Right ventricle myocardium inferior (tissue), 1 donor: Measurements from ENCODE around the gene NTM. TPM values are rescaled to one million over a fixed set of nuclear protein-coding genes. Genes with fewer than 3 reads are reported as not detected.
"Not testable (repeated sequence)": the region's sequence is repeated elsewhere in the genome, so short reads cannot be mapped to it uniquely, and the experiment has no call there.

Experiments used
- ATAC-seq: fragments of 200-7000 bp; cut with Tn5 transposase; one replicate; pipeline ENCODE4 v1.9.1; 2020; ENCODE audit warnings: mild to moderate bottlenecking, moderate library complexity
- DNase-seq: peaks from one replicate; pipeline ENCODE4 v3.0.0; 2021; ENCODE audit errors: missing footprints
- intact Hi-C: fragments of 100-400 bp; cut with DNase I; formaldehyde crosslinking; loops from one replicate; pipeline ENCODE4 v1.11.0; 2022
- total RNA-seq: library from RNA; stranded (reverse); fragmentation: NEBNext Ultra II Directional; extraction: Animal tissue kit (Norgen Biotek cat#: 25700); gene quantifications from one replicate; pipeline ENCODE4 v1.2.1, GENCODE V29; 2021
- donor health status: DM: no; HTN: yes; CAD: no; lungs with severe emphysema.

NTM gene
- total RNA-seq, 1 donor from 2014 or later, result 2.9 TPM

GRCh38 chr11:131910523-131911387 is 540.3 kb downstream of the NTM start:
- ATAC-seq, result peak; percentile 26
- intact Hi-C loops, result no loop called here
- no peak for DNase-seq

GRCh38 chr11:131911388-131912032 is 541.1 kb downstream of the NTM start:
- ATAC-seq, result peak; percentile 50
- DNase-seq, intact Hi-C loops: not testable (repeated sequence)

GRCh38 chr11:131912134-131912533 is 541.7 kb downstream of the NTM start:
- ATAC-seq, result no peak
- intact Hi-C loops, result no loop called here
- DNase-seq, result no peak

GRCh38 chr11:131913267-131913666 is 542.9 kb downstream of the NTM start:
- ATAC-seq (no peak), DNase-seq (no peak)
- intact Hi-C loops, result no loop called here

- intact Hi-C loops, result no loop called here
- ATAC-seq, result no peak
- no peak for DNase-seq
These were observed 544.0 kb downstream of the NTM start for GRCh38 chr11:131914361-131914774.

GRCh38 chr11:131916638-131917037 is 546.2 kb downstream of the NTM start:
- intact Hi-C loops, result no loop called here
- no peak for DNase-seq
- peak; percentile 31 for ATAC-seq

GRCh38 chr11:131917634-131918384 is 547.4 kb downstream of the NTM start:
- no peak for ATAC-seq

GRCh38 chr11:131918663-131919062 is 548.2 kb downstream of the NTM start:
- intact Hi-C loops, result no loop called here
- ATAC-seq (no peak), DNase-seq (no peak)

More at GRCh38 chr11:131917634-131918384, 547.4 kb downstream of the NTM start:
- intact Hi-C loops, result no loop called here
- DNase-seq, result no peak

- DNase-seq (no peak), ATAC-seq (no peak)
- intact Hi-C loops, result no loop called here
These were observed 551.8 kb downstream of the NTM start for GRCh38 chr11:131922220-131922619.

GRCh38 chr11:131923309-131923708 is 552.9 kb downstream of the NTM start:
- DNase-seq (no peak), ATAC-seq (no peak)
- intact Hi-C loops, result no loop called here

- DNase-seq (no peak), ATAC-seq (no peak)
- intact Hi-C loops, result no loop called here
These were observed 553.6 kb downstream of the NTM start for GRCh38 chr11:131924001-131924400.

GRCh38 chr11:131924457-131925201 is 554.2 kb downstream of the NTM start:
- intact Hi-C loops, result no loop called here
- DNase-seq (no peak), ATAC-seq (peak; percentile 20)

GRCh38 chr11:131925829-131926228 is 555.4 kb downstream of the NTM start:
- DNase-seq (no peak), ATAC-seq (no peak)
- intact Hi-C loops, result no loop called here

GRCh38 chr11:131928992-131929391 is 558.6 kb downstream of the NTM start:
- ATAC-seq, result no peak
- intact Hi-C loops, result no loop called here
- DNase-seq, result no peak

GRCh38 chr11:131932584-131933325 is 562.3 kb downstream of the NTM start:
- intact Hi-C loops, result no loop called here
- peak; percentile 88 for ATAC-seq
- DNase-seq, result no peak

GRCh38 chr11:131934006-131934405 is 563.6 kb downstream of the NTM start:
- ATAC-seq, result no peak
- no peak for DNase-seq
- intact Hi-C loops, result no loop called here

- ATAC-seq, result no peak
- intact Hi-C loops, result loop anchor here (5.0 kb wide), 1 partner anchor 84 kb away; no protein-coding TSS in a partner anchor
- DNase-seq, result no peak
These were observed 567.9 kb downstream of the NTM start for GRCh38 chr11:131938351-131938751.

GRCh38 chr11:131940126-131940525 is 569.7 kb downstream of the NTM start:
- ATAC-seq (no peak), DNase-seq (no peak)
- intact Hi-C loops, result no loop called here
